ENCODE measurements around the gene PIM1.

The PIM1 gene

GRCh38 chr6:37204014-37204751 lies 34.2 kb downstream of the PIM1 start:
- H3K9me2 ChIP-seq (replicated peaks; ENCODE audit: insufficient read depth, low read length) = no peaks in the 10 kb centered on the region
- H3K9ac ChIP-seq (ENCODE audit: low read length) = no peak overlapping the region
- H4K20me1 ChIP-seq (ENCODE audit: insufficient read depth, low read length) = no peaks in the 10 kb centered on the region
- H3F3A ChIP-seq (ENCODE audit: insufficient read depth, low read length) = no peaks in the 10 kb centered on the region
- TF ChIP-seq EZH2 (optimal IDR thresholded peaks at IDR 0.05; ENCODE audit: low read depth, low read length) = no peak
- TF ChIP-seq EZH2phosphoT487 (IDR thresholded peaks at IDR 0.05; ENCODE audit: low read length) = no peak
- no peak for TF ChIP-seq CTCF (IDR thresholded peaks at IDR 0.05; ENCODE audit: low read length)
- H3K4me3 ChIP-seq (ENCODE audit: low read length) = no peak overlapping the region
- H3K27ac ChIP-seq (ENCODE audit: low read length) = no peak overlapping the region
- no peak for DNase-seq
- H3K36me3 ChIP-seq (replicated peaks; ENCODE audit: insufficient read depth, low read length) = no peaks in the 10 kb centered on the region
- H3K9me3 ChIP-seq (replicated peaks; ENCODE audit: insufficient read depth, low read length) = no peaks in the 10 kb centered on the region
- H3K4me1 ChIP-seq (ENCODE audit: low read length) = peaks cover 6% of the 10 kb centered on the region; the same call in 1 of the 2 replicates
- no peaks in the 10 kb centered on the region for H3K79me2 ChIP-seq (ENCODE audit: low read length)
- H3K27me3 ChIP-seq (replicated peaks; ENCODE audit: insufficient read depth, low read length) = no peaks in the 10 kb centered on the region
- H3K4me2 ChIP-seq (ENCODE audit: low read depth, low read length) = no peak overlapping the region
- no peak overlapping the region for H2AFZ ChIP-seq (ENCODE audit: low read length)

- H3K9me3 ChIP-seq (replicated peaks; ENCODE audit: insufficient read depth, low read length) = no peaks in the 10 kb centered on the region
Observed at GRCh38 chr6:37205175-37205996, 35.4 kb downstream of the PIM1 start.

GRCh38 chr6:37205997-37206340 lies 36.0 kb downstream of the PIM1 start:
- no peaks in the 10 kb centered on the region for H4K20me1 ChIP-seq (ENCODE audit: insufficient read depth, low read length)
- H3K4me1 ChIP-seq (ENCODE audit: low read length) = peaks cover 6% of the 10 kb centered on the region; the same call in 1 of the 2 replicates
- H3K9ac ChIP-seq (ENCODE audit: low read length) = no peak overlapping the region
- no peak overlapping the region for H3K4me3 ChIP-seq (ENCODE audit: low read length)
- no peak for TF ChIP-seq EZH2phosphoT487 (IDR thresholded peaks at IDR 0.05; ENCODE audit: low read length)
- no peak for TF ChIP-seq CTCF (IDR thresholded peaks at IDR 0.05; ENCODE audit: low read length)
- no peak for TF ChIP-seq EZH2 (optimal IDR thresholded peaks at IDR 0.05; ENCODE audit: low read depth, low read length)
- no peak overlapping the region for H3K27ac ChIP-seq (ENCODE audit: low read length)
- no peaks in the 10 kb centered on the region for H3K27me3 ChIP-seq (replicated peaks; ENCODE audit: insufficient read depth, low read length)
- no peaks in the 10 kb centered on the region for H3K36me3 ChIP-seq (replicated peaks; ENCODE audit: insufficient read depth, low read length)
- H2AFZ ChIP-seq (ENCODE audit: low read length) = no peak overlapping the region
- H3K9me2 ChIP-seq (replicated peaks; ENCODE audit: insufficient read depth, low read length) = no peaks in the 10 kb centered on the region
- H3K9me3 ChIP-seq (replicated peaks; ENCODE audit: insufficient read depth, low read length) = no peaks in the 10 kb centered on the region
- H3F3A ChIP-seq (ENCODE audit: insufficient read depth, low read length) = no peaks in the 10 kb centered on the region
- DNase-seq = no peak
- no peaks in the 10 kb centered on the region for H3K79me2 ChIP-seq (ENCODE audit: low read length)
- H3K4me2 ChIP-seq (ENCODE audit: low read depth, low read length) = no peak overlapping the region

More at GRCh38 chr6:37205175-37205996, 35.4 kb downstream of the PIM1 start:
- no peaks in the 10 kb centered on the region for H3K36me3 ChIP-seq (replicated peaks; ENCODE audit: insufficient read depth, low read length)
- no peak overlapping the region for H3K27ac ChIP-seq (ENCODE audit: low read length)
- H4K20me1 ChIP-seq (ENCODE audit: insufficient read depth, low read length) = no peaks in the 10 kb centered on the region
- H3K9me2 ChIP-seq (replicated peaks; ENCODE audit: insufficient read depth, low read length) = no peaks in the 10 kb centered on the region
- no peaks in the 10 kb centered on the region for H3F3A ChIP-seq (ENCODE audit: insufficient read depth, low read length)
- no peaks in the 10 kb centered on the region for H3K79me2 ChIP-seq (ENCODE audit: low read length)
- no peak for DNase-seq
- no peak for TF ChIP-seq EZH2phosphoT487 (IDR thresholded peaks at IDR 0.05; ENCODE audit: low read length)
- no peak for TF ChIP-seq CTCF (IDR thresholded peaks at IDR 0.05; ENCODE audit: low read length)
- TF ChIP-seq EZH2 (optimal IDR thresholded peaks at IDR 0.05; ENCODE audit: low read depth, low read length) = no peak
- no peak overlapping the region for H3K4me3 ChIP-seq (ENCODE audit: low read length)
- H3K9ac ChIP-seq (ENCODE audit: low read length) = no peak overlapping the region
- no peak overlapping the region for H3K4me2 ChIP-seq (ENCODE audit: low read depth, low read length)
- H2AFZ ChIP-seq (ENCODE audit: low read length) = no peak overlapping the region
- H3K27me3 ChIP-seq (replicated peaks; ENCODE audit: insufficient read depth, low read length) = no peaks in the 10 kb centered on the region
- peaks cover 6% of the 10 kb centered on the region; the same call in 1 of the 2 replicates for H3K4me1 ChIP-seq (ENCODE audit: low read length)

All from MM.1S (cell line).